ENCODE measurements around the gene TTLL10.

DNA sequence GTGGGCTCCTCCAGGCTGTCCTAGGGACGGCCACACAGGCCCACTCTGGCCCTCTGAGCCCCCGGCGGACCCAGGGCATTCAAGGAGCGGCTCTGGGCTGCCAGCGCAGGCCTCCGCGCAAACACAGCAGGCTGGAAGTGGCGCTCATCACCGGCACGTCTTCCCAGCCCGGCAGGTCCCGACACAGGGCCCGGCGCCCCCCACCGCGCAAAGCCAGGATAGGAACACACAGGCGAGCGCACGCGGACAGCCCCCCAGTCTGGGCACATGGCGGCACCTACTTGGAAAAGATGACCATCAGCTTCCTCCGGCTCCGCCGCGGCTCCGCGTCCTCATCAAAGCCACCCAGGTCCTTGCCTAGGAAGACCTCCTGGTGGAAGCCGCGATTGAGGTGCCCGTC, 54.5 kb downstream of the TTLL10 start:
- TF ChIP-seq CTCF (conservative IDR thresholded peaks at IDR 0.05; ENCODE audit: low read length) (no peak), EZH2phosphoT487 (IDR thresholded peaks at IDR 0.05; ENCODE audit: borderline replicate concordance) (no peak)

Data from Loucy (cell line).